GM19351 (cell line): Measurements from ENCODE around the gene METAP1D.

ENCODE experiments used
- ATAC-seq: cut with Tn5 transposase; IDR thresholded peaks from one replicate; pipeline ENCODE4 v1.9.1; 2021; ENCODE audit warnings: mild to moderate bottlenecking, moderate library complexity; ENCODE audit not compliant: unreplicated experiment

The METAP1D gene

DNA sequence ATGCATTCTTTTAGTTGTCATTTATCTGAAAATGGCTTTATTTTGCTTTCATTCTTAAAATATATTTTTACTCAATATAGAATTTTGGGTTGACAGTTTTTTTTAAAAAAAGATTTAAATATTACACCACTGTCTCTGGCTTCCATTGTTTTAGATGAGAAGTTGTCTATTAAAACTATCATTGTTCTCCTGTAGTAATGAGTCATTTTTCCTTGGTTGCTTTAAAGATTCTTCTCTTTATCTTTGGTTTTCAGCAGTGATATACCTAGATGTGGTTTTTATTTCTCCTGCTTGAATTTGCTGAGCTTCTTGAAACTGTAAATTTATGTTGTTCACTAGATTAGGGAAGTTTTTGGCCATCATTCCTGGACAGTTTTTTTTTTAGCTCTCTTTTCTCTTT is 129.7 kb downstream of the METAP1D start:
- no peak for ATAC-seq
